GM18870 (cell line): ENCODE data around the gene SGCA.

Experiments used
- ATAC-seq: cut with Tn5 transposase; IDR thresholded peaks from one replicate; pipeline ENCODE4 v1.9.1; 2021; ENCODE audit warnings: moderate library complexity; ENCODE audit not compliant: unreplicated experiment

SGCA gene

GRCh38 chr17:50149091-50149416 lies 16.8 kb upstream of the SGCA start:
- ATAC-seq = no peak

DNA sequence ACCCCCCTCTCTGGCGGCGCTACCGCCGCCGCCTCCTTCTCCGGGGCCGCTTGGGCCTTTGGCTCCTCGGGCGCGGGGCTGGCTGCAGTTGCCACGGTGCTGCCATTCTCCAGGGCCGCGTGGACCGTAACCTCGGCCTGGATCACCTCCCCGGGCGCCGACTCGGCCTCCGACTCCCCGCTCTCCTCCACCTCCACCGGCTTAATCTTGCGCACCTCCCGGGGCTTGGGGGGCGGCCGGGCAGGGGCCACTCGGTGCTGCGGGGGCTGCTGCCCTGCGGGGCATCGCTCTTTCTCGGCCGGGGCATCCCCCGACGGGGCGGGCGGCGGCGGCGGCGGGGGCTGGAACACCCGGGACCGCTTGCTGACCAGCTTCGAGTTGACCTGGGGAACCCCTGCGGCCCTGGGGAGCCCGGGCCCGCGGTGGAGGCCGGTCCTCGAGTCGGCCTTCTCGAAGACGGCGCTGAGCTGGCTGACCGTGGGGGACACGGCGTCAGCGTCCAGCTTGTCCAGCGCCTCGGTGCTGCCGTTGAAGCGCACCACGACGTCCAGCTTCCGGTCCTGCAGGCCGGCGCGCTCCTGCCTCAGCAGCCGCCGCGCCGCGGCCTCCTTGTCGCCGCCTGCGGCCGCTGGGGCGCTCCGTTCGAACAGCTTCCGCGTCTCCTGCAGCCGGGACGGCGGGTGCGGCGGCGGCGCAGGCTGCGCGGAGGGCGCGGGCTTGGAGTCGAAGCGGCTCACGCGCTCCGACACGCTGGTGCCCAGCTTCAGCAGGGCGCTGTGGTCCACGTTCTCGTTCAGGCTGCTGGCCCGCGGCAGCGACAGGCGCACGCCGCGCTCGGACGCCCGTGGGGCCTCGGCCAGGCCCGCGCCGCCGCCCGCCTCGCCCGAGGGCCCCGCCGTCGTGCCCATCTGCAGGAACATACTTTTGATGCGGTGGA lies 16.1 kb upstream of the SGCA start:
- no peak for ATAC-seq

DNA sequence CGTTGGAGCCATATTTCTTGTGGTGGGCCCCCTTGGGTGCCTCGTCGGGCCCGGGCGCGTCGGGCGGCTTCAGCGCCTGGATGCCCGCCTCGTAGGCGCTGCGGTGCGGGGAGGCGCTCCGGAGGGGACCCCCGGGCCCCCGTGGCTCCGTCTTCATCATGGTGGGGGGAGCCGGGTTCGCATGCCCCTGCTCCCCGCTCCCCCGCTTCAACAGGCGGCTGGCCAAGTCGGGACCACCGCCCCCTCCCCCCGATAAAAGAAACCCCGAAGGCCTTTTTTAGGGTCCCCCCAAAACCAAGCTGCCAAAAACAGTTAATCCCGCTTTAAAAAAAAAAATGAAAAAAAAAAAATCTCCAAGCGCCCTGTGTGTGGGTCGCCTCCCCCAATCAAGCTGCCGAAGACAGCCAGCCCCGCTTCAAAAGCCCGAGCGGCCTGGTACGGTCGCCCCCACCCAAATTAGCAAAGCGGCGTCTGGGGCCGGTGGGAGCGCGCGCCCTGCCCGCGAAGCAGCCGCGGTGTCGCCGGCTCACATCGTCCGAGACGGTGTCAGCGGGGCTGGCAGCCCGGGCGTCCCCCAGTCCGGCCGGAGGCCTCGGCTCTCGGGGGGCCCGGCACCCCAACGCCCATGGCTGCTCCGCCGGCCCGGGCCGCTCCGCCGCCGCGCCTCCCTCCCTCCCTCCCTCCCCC lies 15.3 kb upstream of the SGCA start, which contains the start of gene PPP1R9B:
TSS of gene PPP1R9B (minus strand) at position 324 of the 687 bp plus-strand sequence. CDS start at position 160, 164 bp downstream.
- ATAC-seq = no peak

- ATAC-seq = no peak
Measured at GRCh38 chr17:50151041-50151936, 14.5 kb upstream of the SGCA start.

DNA sequence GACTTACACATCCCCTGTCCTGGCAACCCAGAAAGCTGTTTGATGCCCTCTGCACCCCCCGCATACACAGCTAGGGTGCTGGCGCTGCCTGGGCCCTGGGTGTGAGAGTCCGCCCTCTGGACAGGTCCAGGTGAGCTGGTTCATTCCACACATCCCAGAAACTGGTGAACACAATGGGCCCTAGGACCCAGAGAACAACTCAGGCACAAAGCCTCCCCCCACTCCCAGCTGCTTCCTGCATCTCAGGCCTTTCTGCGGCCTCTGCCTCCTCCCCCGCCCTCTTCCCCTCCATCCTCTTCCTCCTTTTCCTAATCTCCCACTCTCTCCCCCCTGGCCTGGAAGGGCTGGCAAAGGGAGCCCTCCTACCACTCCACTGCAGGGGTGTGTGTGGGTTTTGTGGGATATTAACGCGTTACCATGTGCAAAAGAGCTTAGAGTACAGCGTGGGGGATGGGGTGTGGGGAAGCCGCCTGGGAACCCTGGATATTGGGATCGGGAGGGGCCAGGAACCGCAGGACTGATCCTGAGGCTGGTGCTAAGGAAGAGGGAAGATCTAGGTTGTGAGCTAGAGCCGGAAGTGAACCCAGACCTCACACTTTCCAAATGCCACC lies 13.8 kb upstream of the SGCA start:
- no peak for ATAC-seq

DNA sequence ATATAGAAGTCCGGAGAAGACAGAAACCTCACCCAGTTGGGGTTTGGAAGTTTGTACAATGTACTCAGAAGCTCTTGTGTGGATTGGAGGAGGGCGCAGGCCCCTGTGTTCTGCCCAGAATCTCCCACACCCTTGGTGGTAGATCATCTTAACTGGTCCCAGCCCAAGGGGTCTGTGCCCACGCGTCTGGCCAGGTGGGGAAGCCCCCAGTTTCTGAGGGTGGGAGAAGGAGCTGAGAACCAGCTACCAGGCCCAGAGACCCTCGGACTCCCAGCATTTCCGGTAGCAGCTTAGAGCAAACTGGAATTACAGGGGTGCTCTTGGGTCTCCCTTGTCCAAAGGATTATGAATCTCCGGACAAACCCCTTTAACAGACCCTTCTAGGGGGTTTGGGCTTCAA lies 13.1 kb upstream of the SGCA start:
- ATAC-seq = no peak

DNA sequence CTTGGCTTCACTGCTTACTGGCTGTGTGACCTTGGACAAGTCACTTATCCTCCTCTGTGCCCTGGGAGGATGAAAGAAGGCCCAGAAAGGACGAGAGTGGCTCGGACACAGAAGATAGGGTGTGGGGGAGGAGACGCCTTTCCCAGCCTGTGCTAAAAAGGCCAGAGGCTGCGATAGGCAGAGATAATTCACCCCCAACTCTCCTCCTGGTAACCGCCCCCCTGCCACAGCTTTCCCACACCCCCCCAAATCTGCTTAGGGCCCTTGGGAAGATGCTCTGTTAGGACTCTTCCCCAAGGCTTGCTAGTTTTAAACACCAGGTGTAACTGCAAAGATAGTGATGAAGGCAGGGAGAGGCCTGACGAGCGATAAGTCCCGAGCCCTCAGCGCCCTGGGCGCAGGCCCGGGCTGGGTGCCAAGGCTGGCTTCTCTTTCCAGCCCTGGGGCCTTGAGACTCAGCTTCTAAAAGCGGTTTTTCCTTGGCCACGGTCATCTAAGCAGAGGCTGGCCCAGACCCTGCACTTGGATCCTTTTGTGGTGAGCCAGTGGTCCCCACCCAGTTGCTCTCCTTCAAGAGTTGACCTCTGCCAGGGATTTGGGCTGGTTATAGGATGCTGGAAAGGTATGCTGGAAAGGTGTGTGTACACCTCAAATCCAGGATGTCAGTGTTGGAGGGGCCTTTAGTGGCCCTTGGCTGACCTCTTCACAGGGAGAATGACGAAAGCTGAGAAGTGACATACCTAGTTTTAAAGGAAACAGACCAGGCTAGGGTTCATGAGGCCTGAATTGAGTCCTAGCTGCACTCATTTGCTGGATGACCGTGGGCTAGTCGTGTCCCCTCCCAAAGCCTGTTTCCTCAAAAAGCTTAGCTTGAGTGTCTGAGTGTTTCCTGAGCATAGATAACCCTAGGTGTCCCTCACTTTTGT lies 11.9 kb upstream of the SGCA start:
- ATAC-seq = no peak

- ATAC-seq = no peak
Measured at GRCh38 chr17:50154604-50155003, 11.2 kb upstream of the SGCA start.

DNA sequence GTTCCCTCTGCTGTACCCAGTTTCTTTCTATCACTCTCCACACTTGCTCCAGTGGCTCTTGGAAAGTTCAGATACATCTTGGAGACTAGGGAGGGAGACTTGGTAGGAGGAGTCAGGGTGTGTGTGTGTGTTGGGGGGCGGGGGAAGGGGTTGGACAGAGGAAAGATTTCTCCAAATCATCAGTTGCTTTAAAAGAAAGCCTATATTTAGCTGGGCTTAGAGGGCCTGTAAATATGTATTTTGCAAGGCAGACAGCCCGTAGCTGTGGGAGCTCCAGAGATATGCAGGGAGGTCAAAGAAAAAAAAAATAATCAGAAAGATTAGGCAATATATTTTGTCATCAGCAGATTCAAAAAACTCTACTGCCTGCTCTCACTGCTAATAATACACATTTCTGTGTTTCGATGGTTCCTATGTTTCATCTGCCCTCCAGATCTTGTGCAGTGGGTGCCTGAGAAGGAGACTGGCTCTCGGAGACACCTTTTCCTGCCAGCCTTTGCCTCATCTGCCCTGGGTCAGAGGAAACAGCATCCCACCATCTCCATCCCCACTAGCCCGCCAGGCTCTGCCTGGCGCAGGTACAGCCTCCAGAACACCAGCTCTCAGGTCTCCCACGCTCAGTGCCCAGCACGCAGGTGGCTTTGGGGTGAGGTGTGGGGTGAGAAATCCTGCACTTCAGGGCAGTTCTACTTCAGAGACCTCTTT lies 10.5 kb upstream of the SGCA start:
- no peak for ATAC-seq

- no peak for ATAC-seq
Measured at GRCh38 chr17:50157891-50158290, 7.9 kb upstream of the SGCA start.

GRCh38 chr17:50161023-50161910 lies 4.5 kb upstream of the SGCA start:
- peak; percentile 46 for ATAC-seq

DNA sequence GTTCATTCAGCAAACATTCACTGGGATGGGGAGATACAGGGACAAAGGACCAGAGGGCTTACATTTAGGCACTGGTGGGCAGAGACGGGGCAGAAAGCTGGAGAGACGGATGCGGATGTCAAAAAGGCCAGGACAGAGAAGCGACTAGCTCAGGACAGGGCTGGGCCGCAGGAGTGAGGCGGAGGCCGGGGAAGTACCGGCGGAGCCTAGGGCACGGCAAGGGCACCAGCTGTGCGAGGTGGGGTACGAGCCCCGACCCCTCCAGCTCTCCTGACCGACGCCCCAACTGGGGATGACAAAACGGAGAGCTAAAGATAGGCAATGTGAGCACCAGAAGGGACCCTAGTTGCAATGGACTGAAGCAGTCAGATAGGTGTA lies 3.9 kb upstream of the SGCA start:
- no peak for ATAC-seq

DNA sequence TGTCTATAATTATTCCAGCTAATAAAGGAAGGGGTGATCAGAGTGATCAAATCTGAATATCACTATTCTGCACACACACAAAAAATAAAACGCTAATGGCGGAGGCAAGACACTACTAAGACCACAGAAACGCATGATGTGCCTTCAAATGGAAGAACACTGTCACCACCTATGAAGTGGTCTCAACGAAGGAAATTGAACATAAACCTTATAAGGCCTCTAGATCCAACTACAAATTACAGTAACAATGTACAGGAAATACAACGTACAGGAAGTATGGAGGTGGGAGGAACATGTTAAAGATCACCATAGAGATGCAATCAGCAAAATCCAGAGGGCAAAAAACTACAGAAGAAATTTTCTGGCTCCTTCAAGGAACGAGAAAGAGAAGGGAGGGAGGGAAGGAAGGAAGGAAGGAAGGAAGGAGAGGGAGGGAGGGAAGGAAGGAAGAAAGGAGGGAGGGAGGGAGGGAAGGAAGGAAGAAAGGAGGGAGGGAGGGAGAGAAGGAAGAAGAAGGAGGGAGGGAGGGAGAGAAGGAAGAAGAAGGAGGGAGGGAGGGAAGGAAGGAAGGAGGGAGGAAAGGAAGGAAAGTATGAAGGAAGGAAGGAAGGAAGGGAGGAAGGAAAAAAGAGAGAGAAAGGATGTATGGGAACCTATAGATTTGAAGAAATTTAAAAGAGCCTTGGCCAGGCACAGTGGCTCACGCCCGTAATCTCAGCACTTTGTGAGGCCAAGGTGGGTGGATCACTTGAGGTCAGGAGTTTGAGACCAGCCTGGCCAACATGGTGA lies 3.1 kb upstream of the SGCA start:
- ATAC-seq = no peak

- ATAC-seq = no peak
Measured at GRCh38 chr17:50163843-50164696, 1.7 kb upstream of the SGCA start.

DNA sequence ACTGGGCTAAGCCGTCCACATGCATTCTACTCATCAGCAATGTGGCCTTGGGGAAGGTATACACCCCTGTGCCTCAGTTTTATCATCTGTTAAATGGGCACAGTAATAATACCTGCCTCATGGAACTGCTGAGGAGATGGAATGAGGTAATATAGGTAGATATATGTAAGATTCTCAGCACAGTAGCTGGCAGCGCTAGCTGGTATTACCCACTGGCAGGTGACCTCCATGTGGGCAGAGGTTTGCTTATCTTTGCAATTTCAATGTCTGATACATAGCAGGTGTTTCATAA lies 1.2 kb upstream of the SGCA start:
- ATAC-seq = no peak

GRCh38 chr17:50165066-50165465 lies 739 bp upstream of the SGCA start:
- no peak for ATAC-seq

- no peak for ATAC-seq
Measured at GRCh38 chr17:50165466-50165865, 339 bp upstream of the SGCA start.
